HepG2 (cell line): Measurements from ENCODE around the gene ESYT3. TPM values are rescaled to one million over a fixed set of nuclear protein-coding genes. Genes with fewer than 3 reads are reported as not detected.

Experiments
- ELF4 ChIP-seq: sonication (generic); formaldehyde crosslinking; IDR thresholded peaks from 2 replicates; pipeline ENCODE4 v1.5.0; 2020; ENCODE audit warnings: missing genetic modification reagents, mild to moderate bottlenecking, moderate library complexity, borderline replicate concordance
- ERF ChIP-seq: IDR thresholded peaks from 2 replicates; pipeline ENCODE4 v1.6.1; 2018; ENCODE audit warnings: missing biosample characterization, missing genetic modification reagents
- FOXC1 ChIP-seq: sonication (generic); formaldehyde crosslinking; IDR thresholded peaks from 2 replicates; pipeline ENCODE4 v1.8.0; 2022; ENCODE audit warnings: mild to moderate bottlenecking, missing genetic modification reagents, borderline replicate concordance
- PHF21A ChIP-seq: sonication (generic); formaldehyde crosslinking; IDR thresholded peaks from 2 replicates; pipeline ENCODE4 v1.5.0; 2020; ENCODE audit warnings: mild to moderate bottlenecking, missing genetic modification reagents
- RXRA ChIP-seq: sonication (generic); formaldehyde crosslinking; IDR thresholded peaks from 2 replicates; pipeline ENCODE4 v1.5.1; 2020; ENCODE audit warnings: missing genetic modification reagents
- SYNCRIP ChIP-seq: fragments of 200-400 bp; formaldehyde crosslinking; IDR thresholded peaks from 2 replicates; pipeline ENCODE4 v1.6.1; 2018; ENCODE audit warnings: mild to moderate bottlenecking, low read depth, low read length; ENCODE audit not compliant: insufficient read depth
- ZNF264 ChIP-seq: sonication (generic); formaldehyde crosslinking; IDR thresholded peaks from 2 replicates; pipeline ENCODE4 v1.4.0; 2020; ENCODE audit warnings: missing genetic modification reagents
- ZNF549 ChIP-seq: sonication (generic); formaldehyde crosslinking; IDR thresholded peaks from 2 replicates; pipeline ENCODE4 v1.5.0; 2020; ENCODE audit warnings: missing genetic modification reagents
- ZNF772 ChIP-seq: sonication (generic); formaldehyde crosslinking; IDR thresholded peaks from 2 replicates; pipeline ENCODE4 v1.5.0; 2020; ENCODE audit warnings: mild to moderate bottlenecking, missing genetic modification reagents
- ZSCAN31 ChIP-seq: sonication (generic); formaldehyde crosslinking; IDR thresholded peaks from 2 replicates; pipeline ENCODE4 v1.5.0; 2020; ENCODE audit warnings: low read depth, mild to moderate bottlenecking, missing genetic modification reagents
- polyA plus RNA-seq, 8 experiments: library from polyadenylated mRNA; depleted of rRNA in 3 of 8; stranded (reverse) in 7 of 8; unstranded in 1 of 8; fragments of >200 nt; fragmentation: Illumina TruSeq in 4 of 8; extraction: Trizol in 4 of 8; gene quantifications; 2 replicates each; pipeline versions ENCODE4 v1.2.1 to v1.2.3, GENCODE V29; 2011 to 2016; ENCODE audit warnings: low read depth in 4 of 8, missing spikeins in 1 of 8, mixed read lengths in 1 of 8; ENCODE audit not compliant: insufficient read depth in 1 of 8
- total RNA-seq, 5 experiments: library from RNA; depleted of rRNA; stranded (reverse); fragments of >200 nt; fragmentation: Illumina TruSeq; extraction: Trizol; gene quantifications; 2 replicates each; pipeline ENCODE4 v1.2.3, GENCODE V29; 2016; ENCODE audit warnings: low read depth in 1 of 5
- TF ChIP-seq, protein P1 (sequence below): sonication (generic); formaldehyde crosslinking; IDR thresholded peaks from 2 replicates; pipeline ENCODE4 v1.4.0; 2020; ENCODE audit warnings: missing genetic modification reagents
- TF ChIP-seq, protein P2 (sequence below), 2 experiments: fragments of 450-650 bp in 1 of 2; sonication (generic) in 1 of 2; formaldehyde crosslinking; IDR thresholded peaks; 2 replicates each; pipeline versions ENCODE4 v1.5.0 to v1.8.0; 2020 to 2022; ENCODE audit warnings: mild to moderate bottlenecking in 1 of 2, missing genetic modification reagents in 1 of 2
- TF ChIP-seq, protein P3 (sequence below): sonication (generic); formaldehyde crosslinking; IDR thresholded peaks from 2 replicates; pipeline ENCODE4 v1.5.1; 2020; ENCODE audit warnings: missing genetic modification reagents, mild to moderate bottlenecking, borderline replicate concordance
- TF ChIP-seq, protein P4 (sequence below): sonication (generic); formaldehyde crosslinking; IDR thresholded peaks from 2 replicates; pipeline ENCODE4 v1.4.0; 2020; ENCODE audit warnings: mild to moderate bottlenecking, low read depth, missing genetic modification reagents
- TF ChIP-seq, protein P5 (sequence below): IDR thresholded peaks from 2 replicates; pipeline ENCODE4 v1.6.1; 2016; ENCODE audit warnings: missing biosample characterization, missing genetic modification reagents, low read depth
- TF ChIP-seq, protein P6 (sequence below): sonication (generic); formaldehyde crosslinking; IDR thresholded peaks from 2 replicates; pipeline ENCODE4 v1.8.1; 2022; ENCODE audit warnings: low read depth, mild to moderate bottlenecking, missing genetic modification reagents

Gene ESYT3
- total and polyA plus RNA-seq, 2 of the 13 experiments (the other 11 are each of a cell fraction or from before 2014, with no cell fraction given), result 1.5 to 4.1 TPM

DNA sequence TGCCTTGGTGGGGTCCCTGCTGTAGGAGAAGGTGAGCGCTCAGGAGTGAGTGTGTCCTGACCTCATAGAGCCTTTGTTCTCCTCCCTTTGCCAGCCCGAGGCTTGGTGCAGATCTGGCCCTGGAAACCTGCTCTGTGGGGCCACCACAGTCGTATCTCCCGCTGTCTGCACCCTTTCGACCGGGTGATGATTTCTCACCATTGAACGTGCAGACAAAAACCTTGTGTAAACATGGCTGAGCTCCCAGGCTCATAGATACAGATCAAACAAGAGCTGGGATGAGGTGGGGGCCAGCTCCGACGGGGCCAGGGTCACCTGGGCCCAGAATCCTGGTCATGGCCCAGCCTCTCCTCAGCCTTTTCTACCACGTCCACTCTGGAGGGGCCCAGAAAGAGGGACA lies 34.6 kb upstream of the ESYT3 start (continued):
- TF ChIP-seq, protein P1, sequence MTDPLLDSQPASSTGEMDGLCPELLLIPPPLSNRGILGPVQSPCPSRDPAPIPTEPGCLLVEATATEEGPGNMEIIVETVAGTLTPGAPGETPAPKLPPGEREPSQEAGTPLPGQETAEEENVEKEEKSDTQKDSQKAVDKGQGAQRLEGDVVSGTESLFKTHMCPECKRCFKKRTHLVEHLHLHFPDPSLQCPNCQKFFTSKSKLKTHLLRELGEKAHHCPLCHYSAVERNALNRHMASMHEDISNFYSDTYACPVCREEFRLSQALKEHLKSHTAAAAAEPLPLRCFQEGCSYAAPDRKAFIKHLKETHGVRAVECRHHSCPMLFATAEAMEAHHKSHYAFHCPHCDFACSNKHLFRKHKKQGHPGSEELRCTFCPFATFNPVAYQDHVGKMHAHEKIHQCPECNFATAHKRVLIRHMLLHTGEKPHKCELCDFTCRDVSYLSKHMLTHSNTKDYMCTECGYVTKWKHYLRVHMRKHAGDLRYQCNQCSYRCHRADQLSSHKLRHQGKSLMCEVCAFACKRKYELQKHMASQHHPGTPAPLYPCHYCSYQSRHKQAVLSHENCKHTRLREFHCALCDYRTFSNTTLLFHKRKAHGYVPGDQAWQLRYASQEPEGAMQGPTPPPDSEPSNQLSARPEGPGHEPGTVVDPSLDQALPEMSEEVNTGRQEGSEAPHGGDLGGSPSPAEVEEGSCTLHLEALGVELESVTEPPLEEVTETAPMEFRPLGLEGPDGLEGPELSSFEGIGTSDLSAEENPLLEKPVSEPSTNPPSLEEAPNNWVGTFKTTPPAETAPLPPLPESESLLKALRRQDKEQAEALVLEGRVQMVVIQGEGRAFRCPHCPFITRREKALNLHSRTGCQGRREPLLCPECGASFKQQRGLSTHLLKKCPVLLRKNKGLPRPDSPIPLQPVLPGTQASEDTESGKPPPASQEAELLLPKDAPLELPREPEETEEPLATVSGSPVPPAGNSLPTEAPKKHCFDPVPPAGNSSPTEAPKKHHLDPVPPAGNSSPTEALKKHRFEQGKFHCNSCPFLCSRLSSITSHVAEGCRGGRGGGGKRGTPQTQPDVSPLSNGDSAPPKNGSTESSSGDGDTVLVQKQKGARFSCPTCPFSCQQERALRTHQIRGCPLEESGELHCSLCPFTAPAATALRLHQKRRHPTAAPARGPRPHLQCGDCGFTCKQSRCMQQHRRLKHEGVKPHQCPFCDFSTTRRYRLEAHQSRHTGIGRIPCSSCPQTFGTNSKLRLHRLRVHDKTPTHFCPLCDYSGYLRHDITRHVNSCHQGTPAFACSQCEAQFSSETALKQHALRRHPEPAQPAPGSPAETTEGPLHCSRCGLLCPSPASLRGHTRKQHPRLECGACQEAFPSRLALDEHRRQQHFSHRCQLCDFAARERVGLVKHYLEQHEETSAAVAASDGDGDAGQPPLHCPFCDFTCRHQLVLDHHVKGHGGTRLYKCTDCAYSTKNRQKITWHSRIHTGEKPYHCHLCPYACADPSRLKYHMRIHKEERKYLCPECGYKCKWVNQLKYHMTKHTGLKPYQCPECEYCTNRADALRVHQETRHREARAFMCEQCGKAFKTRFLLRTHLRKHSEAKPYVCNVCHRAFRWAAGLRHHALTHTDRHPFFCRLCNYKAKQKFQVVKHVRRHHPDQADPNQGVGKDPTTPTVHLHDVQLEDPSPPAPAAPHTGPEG (CRISPR knock-in tag), result no peak
- TF ChIP-seq, protein P2, sequence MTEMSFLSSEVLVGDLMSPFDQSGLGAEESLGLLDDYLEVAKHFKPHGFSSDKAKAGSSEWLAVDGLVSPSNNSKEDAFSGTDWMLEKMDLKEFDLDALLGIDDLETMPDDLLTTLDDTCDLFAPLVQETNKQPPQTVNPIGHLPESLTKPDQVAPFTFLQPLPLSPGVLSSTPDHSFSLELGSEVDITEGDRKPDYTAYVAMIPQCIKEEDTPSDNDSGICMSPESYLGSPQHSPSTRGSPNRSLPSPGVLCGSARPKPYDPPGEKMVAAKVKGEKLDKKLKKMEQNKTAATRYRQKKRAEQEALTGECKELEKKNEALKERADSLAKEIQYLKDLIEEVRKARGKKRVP (CRISPR knock-in tag; IDR thresholded peaks at IDR 0.05), result no peak
- no peak for TF ChIP-seq ZNF549
- TF ChIP-seq ZNF264 (CRISPR knock-in tag), result 0 out of 2 replicates have a peak, but pooled peaks have one; percentile 42
- TF ChIP-seq, protein P3, sequence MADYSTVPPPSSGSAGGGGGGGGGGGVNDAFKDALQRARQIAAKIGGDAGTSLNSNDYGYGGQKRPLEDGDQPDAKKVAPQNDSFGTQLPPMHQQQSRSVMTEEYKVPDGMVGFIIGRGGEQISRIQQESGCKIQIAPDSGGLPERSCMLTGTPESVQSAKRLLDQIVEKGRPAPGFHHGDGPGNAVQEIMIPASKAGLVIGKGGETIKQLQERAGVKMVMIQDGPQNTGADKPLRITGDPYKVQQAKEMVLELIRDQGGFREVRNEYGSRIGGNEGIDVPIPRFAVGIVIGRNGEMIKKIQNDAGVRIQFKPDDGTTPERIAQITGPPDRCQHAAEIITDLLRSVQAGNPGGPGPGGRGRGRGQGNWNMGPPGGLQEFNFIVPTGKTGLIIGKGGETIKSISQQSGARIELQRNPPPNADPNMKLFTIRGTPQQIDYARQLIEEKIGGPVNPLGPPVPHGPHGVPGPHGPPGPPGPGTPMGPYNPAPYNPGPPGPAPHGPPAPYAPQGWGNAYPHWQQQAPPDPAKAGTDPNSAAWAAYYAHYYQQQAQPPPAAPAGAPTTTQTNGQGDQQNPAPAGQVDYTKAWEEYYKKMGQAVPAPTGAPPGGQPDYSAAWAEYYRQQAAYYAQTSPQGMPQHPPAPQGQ, result no peak
- TF ChIP-seq, protein P4, sequence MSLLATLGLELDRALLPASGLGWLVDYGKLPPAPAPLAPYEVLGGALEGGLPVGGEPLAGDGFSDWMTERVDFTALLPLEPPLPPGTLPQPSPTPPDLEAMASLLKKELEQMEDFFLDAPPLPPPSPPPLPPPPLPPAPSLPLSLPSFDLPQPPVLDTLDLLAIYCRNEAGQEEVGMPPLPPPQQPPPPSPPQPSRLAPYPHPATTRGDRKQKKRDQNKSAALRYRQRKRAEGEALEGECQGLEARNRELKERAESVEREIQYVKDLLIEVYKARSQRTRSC (CRISPR knock-in tag), result no peak
- no peak for TF ChIP-seq SYNCRIP
- TF ChIP-seq, protein P5, sequence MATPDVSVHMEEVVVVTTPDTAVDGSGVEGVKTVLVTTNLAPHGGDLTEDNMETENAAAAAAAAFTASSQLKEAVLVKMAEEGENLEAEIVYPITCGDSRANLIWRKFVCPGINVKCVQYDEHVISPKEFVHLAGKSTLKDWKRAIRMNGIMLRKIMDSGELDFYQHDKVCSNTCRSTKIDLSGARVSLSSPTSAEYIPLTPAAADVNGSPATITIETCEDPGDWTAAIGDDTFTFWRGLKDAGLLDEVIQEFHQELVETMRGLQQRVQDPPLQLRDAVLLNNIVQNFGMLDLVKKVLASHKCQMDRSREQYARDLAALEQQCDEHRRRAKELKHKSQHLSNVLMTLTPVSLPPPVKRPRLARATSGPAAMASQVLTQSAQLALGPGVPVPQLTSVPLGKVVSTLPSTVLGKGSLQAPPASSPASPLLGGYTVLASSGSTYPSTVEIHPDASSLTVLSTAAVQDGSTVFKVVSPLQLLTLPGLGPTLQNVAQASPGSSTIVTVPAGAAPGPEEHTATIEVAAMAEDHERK (CRISPR knock-in tag), result no peak
- TF ChIP-seq ERF (CRISPR knock-in tag), result no peak
- no peak; the same call in 1 of the 2 replicates for TF ChIP-seq PHF21A (CRISPR knock-in tag)
- TF ChIP-seq, protein P6, sequence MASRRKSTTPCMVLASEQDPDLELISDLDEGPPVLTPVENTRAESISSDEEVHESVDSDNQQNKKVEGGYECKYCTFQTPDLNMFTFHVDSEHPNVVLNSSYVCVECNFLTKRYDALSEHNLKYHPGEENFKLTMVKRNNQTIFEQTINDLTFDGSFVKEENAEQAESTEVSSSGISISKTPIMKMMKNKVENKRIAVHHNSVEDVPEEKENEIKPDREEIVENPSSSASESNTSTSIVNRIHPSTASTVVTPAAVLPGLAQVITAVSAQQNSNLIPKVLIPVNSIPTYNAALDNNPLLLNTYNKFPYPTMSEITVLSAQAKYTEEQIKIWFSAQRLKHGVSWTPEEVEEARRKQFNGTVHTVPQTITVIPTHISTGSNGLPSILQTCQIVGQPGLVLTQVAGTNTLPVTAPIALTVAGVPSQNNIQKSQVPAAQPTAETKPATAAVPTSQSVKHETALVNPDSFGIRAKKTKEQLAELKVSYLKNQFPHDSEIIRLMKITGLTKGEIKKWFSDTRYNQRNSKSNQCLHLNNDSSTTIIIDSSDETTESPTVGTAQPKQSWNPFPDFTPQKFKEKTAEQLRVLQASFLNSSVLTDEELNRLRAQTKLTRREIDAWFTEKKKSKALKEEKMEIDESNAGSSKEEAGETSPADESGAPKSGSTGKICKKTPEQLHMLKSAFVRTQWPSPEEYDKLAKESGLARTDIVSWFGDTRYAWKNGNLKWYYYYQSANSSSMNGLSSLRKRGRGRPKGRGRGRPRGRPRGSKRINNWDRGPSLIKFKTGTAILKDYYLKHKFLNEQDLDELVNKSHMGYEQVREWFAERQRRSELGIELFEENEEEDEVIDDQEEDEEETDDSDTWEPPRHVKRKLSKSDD, result no peak
- TF ChIP-seq FOXC1 (CRISPR knock-in tag), result peak; percentile 27; the same call in 1 of the 2 replicates
- TF ChIP-seq ELF4 (CRISPR knock-in tag), result no peak
- no peak for TF ChIP-seq ZNF772 (CRISPR knock-in tag)
- no peak for TF ChIP-seq ZSCAN31
- no peak; the same call in 1 of the 2 replicates for TF ChIP-seq RXRA
